H4 (cell line): ENCODE results near the gene NXT2. TPM values are rescaled to one million over a fixed set of nuclear protein-coding genes. Genes with fewer than 3 reads are reported as not detected.
A peak's percentile ranks its signal among the peaks of the same experiment; 100 is the strongest.
"Not testable (repeated sequence)": the region's sequence is repeated elsewhere in the genome, so short reads cannot be mapped to it uniquely, and the experiment has no call there.

Source experiments
- DNase-seq: peaks from one replicate; pipeline ENCODE4 v3.0.0-alpha.2; 2015; ENCODE audit warnings: low spot score
- total RNA-seq: library from RNA; depleted of rRNA; stranded (reverse); fragments of >200 nt; shearing (Covaris generic); gene quantifications from 2 replicates; pipeline ENCODE4 v1.2.3, GENCODE V29; 2014; rRNA removed

Gene NXT2
- total RNA-seq, result 22.0 and 26.6 TPM in 2 replicates

DNA sequence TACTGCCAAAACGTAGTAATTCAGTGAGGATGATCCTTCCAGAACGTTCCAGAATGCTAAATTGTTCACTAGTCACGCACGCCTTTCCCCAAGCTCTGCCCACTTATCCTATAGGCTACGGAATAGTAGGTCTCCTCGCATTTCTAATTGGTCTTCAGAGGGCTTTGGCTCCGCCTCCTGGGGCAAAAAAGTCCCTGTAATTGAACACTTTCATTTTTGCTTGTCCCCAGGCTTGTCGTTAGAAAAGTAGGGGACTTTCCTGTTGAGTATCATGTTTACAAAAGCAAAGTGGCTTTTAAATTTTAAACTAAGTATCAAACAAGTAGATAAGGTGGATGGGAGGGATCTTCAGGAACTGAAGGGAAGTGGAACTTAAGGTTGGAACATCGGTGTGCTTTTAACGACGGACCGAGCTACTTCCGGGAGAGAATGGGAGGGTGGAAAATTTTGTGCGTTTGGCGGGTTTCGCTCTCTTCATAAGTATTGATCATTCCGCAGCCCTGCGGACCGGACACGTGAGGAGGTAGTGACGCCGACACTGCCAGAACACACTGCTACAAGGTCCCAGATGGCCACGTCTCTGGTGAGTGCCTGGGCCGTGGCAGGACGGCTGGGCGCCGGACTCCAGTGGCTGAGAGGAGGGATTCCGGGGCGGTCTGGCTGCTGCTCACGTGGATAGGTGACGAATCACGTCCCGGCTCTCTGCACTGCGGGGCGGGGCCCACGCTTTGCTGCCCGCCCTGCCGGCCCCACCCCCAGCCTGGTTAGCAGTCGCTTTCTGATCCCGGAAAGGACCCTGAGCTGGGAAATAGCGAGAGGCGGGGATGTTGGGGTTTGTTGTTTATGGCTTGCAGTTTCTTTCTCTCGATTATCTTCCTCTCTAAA lies at the start of gene NXT2:
Gene NXT2, plus strand, starts transcription at position 406 of the 885 bp plus-strand sequence. Its CDS starts 163 bp downstream, at position 569.
- DNase-seq, result peak; percentile 89

DNA sequence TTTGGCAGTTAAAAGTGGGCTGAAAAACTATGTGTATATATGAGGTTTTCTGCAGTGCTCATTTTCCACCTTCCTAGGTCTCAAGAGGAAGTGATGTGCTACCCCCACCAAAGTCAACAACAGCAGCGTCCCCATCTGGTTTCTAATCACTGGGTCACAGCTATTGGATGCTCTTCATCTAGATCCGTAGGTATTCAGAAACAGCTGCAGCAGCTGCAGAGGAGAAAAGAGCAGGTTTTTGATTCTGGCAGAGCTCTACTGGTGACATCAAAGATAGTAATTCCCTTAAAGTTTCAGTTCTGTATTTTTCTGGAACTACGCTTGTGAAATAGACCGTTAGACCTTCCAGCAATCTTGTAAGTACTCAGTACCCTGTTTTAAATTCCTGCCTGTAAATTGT lies 49.0 kb upstream of the NXT2 start:
- no peak for DNase-seq

DNA sequence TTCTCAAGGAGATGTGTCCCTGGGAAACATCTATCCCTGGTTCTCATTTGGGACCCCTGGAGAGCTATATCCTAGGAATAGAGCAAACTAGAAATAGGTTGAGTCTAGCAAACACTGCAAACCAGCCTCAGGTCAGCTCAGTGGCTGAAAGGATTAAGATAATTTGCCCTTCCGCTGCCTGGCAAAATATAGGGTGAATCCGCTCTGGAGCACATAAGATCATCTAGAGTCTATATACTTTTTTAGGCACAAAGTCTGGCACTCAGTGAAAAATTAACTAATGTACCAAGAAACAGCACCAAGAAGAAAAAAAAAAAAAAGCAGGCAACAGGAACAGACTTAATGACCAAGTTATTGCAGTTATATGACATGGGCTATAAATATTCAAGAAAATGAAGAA lies 47.5 kb upstream of the NXT2 start:
- no peak for DNase-seq

DNA sequence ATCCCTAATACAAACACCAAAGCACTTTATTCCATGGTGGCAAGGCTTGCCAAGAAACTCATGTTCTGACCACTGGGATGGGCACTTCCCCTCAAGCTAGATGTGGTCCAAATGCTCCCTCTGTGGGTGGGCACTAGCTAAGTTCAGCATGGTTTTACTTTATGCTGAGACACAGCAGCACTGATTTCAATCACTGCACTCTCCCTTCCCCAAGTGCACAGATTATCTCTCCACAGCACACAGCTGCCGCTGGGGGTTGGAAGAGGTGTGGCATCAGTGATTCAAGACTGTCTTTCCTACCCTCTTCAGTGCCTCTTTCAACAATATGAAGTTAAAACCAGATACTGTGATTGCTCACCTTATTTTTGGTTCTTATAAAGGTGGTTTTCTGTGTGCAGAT lies 38.2 kb upstream of the NXT2 start:
- DNase-seq, result no peak

DNA sequence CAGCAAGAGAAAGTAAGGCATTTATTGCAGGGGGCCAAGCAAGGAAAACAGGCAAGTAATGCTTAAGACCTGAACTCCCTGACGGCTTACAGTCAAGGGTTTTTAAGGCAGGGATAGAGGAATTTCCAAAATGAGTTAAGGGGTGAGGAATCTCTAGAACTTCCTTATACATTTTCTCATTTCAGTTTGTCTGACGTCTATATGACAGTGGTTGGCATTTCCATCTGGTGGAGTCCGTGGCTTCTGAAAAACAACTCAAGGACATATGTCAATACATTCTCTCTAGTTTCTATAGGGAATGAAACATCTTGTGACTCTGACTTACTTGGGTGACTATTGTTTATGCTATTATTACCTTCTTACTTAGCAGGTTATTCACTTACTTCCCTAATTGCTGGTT lies 35.5 kb upstream of the NXT2 start:
- DNase-seq, result no peak

DNA sequence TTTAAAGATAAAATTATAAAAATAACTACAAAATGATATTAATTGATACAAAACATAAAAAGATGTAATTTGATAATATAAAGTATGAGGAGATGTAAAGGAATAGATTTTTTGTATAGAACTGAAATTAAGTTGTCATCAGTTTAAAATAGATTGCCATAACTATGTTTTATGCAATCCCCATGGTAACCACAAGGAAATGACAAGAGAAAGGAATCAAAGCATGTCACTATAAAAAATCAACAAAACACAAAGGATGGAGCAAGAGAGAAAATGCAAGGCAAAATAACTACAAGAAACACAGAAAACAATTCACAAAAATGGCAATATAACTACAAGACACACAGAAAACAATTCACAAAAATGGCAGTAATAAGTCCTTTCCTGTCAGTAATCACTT lies 27.7 kb upstream of the NXT2 start:
- no peak for DNase-seq

DNA sequence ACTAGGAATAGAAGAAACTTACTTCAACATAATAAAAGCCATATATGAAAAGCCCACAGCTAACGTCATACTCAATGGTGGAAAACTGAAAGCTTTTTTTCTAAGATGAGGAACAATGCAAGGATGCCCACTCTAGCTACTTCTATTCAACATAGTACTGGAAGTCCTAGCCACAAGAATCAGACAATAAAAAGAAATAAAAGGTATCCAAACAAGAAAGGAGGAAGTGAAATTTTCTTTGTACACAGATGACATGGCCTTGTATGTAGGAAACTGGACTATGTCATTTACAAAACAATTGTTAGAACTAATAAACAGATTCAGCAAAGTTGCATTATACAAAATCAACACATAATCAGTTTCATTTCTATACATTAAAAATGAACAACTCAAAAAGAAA lies 25.5 kb upstream of the NXT2 start:
- no peak for DNase-seq

DNA sequence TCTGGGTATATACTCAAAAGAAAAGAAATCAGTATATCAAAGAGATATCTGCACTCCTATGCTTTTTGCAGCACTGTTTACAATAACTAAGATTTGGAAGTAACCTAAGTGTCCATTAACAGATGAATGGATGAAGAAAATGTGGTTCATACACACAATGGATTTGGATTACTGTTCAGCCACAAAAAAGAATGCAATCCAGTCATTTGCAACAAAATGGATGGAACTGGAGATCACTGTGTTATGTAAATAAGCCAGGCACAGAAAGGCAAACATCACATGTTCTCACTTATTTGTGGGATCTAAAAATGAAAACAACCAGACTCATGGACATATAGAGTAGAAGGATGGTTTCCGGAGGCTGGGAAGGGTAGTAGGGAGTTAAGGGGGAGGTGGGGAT lies 17.6 kb upstream of the NXT2 start:
- no peak for DNase-seq

DNA sequence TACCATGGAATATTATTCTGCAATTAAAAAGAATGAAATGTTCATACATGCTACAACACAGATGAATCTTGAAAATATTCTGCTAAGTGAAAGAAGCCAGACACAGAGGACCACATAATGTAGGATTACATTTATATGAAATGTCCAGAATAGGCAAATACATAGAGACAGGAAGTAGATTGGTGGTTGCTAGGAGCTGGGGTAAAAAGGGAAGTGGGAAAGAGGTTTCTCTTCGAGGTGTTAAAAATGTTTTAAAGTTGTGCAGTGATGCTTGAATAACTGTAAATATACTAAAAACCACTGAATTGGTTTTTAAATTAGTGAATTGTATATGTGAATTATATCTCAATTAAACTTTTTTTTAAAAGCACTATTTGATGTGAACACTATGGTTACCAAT lies 3.6 kb upstream of the NXT2 start:
- no peak for DNase-seq

DNA sequence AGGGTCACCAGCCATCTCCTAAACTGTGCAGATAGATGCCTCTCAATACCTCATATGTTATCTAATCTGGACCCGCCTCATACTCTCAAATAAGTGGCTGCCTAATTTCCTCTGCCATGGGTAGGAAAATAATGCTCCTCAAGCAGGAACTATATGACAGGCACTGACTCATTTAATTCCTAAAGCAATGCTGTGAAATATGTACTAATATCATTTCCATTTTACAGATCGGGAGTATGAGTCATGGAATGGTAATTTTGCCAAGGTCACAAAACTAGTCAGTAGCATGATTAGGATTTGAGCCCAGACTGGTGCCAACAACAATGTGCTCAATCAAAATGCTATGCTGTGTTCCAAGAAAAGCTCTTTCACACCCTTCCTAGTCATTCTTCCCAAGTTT lies 3.0 kb upstream of the NXT2 start:
- DNase-seq, result no peak

DNA sequence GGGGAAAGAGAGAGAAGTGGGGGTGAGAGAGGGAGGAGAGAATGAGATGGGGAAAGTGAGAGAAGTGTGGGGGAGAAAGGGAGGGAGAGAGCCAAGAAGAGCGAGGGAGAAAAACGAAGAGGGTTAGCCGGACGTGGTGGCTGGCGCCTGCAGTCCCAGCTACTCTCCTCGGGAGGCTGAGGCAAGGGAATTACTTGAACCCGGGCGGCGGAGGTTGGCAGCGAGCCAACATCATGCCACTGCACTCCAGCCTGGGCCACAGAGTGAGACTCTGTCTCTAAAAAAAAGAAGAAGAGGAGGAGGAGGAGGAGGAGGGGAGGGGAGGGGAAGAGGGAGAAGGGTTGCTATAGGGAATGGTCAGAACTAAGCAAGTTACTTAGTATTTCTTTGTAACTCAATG lies 1.7 kb upstream of the NXT2 start:
- no peak for DNase-seq

DNA sequence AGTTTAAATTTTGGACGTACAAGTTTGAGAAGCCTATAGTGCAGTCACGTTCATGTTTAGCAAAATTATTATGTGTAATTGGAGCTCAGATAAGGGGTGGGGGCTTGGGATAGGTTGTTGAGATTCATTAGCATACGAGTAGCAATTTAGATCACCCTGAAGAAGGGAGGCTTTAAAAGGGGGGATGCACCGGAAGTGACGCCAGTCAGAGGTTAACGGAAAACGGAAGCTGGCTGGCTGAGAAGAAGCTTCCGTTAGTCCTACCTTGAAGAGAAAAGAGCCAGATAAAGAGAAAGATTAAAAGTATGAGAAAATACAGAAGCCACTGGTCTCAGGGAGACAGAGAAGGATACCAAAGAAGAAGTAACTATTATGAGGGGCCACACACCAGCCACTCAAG lies 1.1 kb upstream of the NXT2 start:
- no peak for DNase-seq

DNA sequence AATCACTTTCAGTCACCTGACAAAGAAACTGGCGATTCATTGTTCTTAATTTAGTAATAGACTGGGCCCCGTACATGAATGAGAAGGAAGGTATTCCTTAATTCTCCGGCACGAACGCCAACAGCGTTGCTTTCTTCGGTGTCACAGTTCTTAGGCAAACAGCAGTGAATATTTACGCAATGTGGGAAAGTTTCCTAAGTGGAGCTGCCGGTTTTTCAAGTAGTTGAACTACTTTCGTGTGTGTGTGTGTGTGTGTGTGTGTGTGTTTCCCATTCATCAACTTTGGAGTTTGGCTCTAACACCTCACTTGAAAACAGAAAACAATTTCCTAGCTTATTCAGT lies 651 bp downstream of the NXT2 start:
- peak; percentile 29 for DNase-seq

DNA sequence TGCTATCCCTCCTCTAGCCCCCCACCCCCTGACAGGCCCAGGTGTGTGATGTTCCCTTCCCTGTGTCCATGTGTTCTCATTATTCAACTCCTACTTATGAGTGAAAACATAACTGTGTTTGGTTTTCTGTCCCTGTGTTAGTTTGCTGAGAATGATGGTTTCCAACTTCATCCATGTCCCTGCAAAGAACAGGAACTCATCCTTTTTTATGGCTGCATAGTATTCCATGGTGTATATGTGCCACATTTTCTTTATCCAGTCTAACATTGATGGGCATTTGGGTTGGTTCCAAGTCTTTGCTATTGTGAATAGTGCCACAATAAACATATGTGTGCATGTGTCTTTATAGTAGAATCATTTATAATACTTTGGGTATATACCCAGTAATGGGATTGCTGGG lies 2.4 kb downstream of the NXT2 start:
- not testable (repeated sequence) for DNase-seq

DNA sequence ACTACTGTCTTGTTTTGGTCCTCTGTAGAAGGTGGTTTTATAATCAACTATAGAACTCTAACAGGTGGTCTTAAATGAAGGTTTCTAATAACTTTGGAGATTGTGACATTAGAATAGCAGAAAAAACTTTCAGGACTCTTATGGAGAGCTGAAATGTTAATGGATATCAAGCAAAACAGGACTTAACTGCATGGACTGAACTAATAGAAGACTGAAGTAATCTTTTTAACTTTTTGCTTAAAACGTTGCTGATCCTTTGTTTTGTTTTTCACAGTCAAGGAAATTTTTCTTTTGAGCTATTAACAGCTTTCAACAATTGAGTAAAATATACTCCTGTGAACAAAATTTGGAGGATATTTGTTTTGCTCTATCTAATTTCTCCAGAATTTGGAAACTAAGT lies 17.2 kb downstream of the NXT2 start:
- DNase-seq, result no peak

DNA sequence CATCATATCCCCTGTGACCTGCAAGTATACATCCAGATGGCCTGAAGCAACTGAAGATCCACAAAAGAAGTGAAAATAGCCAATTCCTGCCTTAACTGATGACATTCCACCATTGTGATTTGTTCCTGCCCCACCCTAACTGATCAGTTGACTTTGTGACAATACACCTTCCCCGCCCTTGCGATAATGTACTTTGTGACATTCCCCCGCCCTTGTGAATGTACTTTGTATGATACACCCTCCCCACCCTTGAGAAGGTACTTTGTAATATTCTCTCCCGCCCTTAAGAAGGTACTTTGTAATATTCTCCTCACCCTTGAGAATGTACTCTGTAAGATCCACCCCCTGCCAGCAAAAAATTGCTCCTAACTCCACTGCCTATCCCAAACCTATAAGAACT lies 39.4 kb downstream of the NXT2 start:
- not testable (repeated sequence) for DNase-seq

DNA sequence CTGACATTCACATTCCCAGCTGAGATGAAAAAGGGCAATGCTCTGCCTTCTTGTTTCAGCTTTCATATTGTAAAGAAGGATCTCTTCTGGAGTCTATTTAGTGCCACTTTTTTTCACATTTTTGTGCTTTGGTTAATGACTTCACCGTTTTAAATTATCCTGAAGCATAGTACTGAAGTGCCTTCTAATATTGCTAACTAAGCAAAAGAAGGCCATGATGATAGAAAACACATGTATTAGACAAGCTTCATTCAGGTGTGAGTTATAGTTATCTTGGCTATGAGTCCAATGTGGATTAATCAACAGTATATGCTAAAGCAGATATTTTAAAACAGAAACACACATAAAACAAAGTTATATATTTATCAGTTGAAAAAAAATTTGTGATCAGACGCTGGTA lies 40.4 kb downstream of the NXT2 start:
- DNase-seq, result no peak

DNA sequence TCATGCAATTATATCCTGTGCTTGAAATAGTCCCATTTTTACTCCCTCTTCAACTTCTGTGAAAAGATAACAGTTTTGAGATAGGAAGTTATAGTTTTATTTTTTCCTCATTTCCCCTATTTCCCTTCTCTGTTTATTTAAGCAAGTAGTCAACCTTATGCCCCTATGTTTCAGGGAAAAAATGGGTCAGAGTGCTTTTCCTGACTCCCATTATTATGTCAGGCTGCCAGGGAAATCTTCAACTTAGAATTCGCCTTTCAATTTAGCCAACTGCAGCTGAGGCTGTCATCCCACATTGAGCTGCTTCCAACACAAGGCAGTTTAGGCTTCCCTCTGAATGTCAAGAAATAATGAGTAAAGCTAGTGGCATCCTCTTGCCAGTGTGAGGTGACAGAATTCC lies 42.3 kb downstream of the NXT2 start:
- no peak for DNase-seq

DNA sequence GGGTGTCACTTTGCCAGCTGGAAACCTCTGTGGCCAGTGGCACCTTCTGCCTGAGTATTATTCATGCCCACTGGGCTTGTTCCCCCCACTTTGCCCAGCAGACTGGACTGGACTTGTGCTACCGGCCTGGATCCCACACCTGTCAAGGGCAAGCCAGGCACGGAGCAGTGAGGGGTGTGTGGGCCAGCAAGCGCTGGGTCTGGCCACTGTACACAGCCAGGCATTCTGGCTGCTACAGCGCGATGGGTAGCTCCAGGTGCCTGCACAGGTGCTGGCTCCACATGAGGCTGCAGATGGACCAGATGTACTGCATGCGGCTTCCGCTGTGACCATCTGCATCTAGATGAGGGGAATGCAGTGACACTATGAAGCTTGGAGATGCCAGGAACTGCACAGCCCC lies 48.8 kb downstream of the NXT2 start:
- no peak for DNase-seq

DNA sequence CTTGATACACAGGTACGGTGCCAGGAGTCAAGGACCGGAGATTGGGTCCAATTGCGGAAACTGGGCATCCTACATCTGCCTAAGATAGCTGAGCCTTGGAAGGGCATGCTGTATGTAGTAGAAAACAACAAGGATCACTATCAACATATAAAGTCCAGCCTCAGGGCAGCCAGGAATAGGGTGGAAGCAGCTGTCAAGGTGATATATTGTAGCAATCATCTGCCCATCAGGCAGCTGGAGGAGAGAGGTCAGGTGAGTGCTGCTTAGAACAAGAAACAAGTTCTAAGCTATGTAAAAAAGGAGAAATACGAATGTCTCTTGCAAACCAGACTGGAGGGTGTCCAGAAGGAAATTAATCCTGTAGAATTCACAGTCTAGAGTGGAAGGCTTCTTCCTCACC lies 53.5 kb downstream of the NXT2 start:
- no peak for DNase-seq
